Measurements from ENCODE around the gene TGFBR3.

- TF ChIP-seq CTCF (IDR thresholded peaks at IDR 0.05; ENCODE audit: borderline replicate concordance, extremely low read depth, low read length, poor library complexity, severe bottlenecking) (no peak), EZH2 (IDR thresholded peaks at IDR 0.05; ENCODE audit: borderline replicate concordance, low read depth, low read length, severe bottlenecking) (no peak)
Observed at GRCh38 chr1:91766883-91767282, 119.1 kb downstream of the TGFBR3 start.

Data from DND-41 (cell line).